H1 (cell line): ENCODE measurements around the gene TSGA10IP. TPM values are rescaled to one million over a fixed set of nuclear protein-coding genes. Genes with fewer than 3 reads are reported as not detected.

Source experiments
- CTCF ChIA-PET: fragments of 300-600 bp; sonication (Branson Sonifier 250); formaldehyde crosslinking; loops from one replicate; lab custom pipeline; 2021; ENCODE audit not compliant: partially characterized antibody; lab: Charles Lee
- POLR2A ChIA-PET: fragments of 300-600 bp; sonication (Branson Sonifier 250); formaldehyde crosslinking; loops from one replicate; lab custom pipeline; 2021; ENCODE audit warnings: inconsistent platforms; ENCODE audit not compliant: partially characterized antibody; lab: Charles Lee
- DNase-seq, 2 experiments: peaks; one replicate each; pipeline versions ENCODE4 v3.0.0 to v3.0.0-alpha.2; 2010 to 2022; ENCODE audit warnings: low spot score in 2 of 2, low read depth in 1 of 2, mixed read lengths in 1 of 2
- FAIRE-seq: peaks from 2 replicates; lab custom pipeline; 2011; peaks lifted over from hg19 to GRCh38; lab: Jason Lieb, UNC
- H2AFZ ChIP-seq: 2 replicates; pipeline ENCODE4 v1.8.1; 2012; ENCODE audit warnings: low read length, inconsistent platforms
- H2AK5ac ChIP-seq: 2 replicates; pipeline ENCODE4 v1.6.1; 2013; ENCODE audit warnings: low read depth, low read length
- H2BK120ac ChIP-seq: replicated peaks from 2 replicates; pipeline ENCODE3; 2013; ENCODE audit warnings: low read depth, low read length, inconsistent platforms
- H2BK12ac ChIP-seq: 2 replicates; pipeline ENCODE4 v1.6.1; 2013; ENCODE audit warnings: low read depth, low read length
- H2BK15ac ChIP-seq: 2 replicates; pipeline ENCODE4 v1.6.1; 2013; ENCODE audit warnings: low read length
- H2BK20ac ChIP-seq: 2 replicates; pipeline ENCODE4 v1.6.1; 2013; ENCODE audit warnings: low read length
- H2BK5ac ChIP-seq: 2 replicates; pipeline ENCODE4 v1.6.1; 2013; ENCODE audit warnings: low read depth, low read length
- H3K14ac ChIP-seq: 2 replicates; pipeline ENCODE4 v1.6.1; 2013; ENCODE audit warnings: inconsistent platforms; ENCODE audit not compliant: insufficient read length
- H3K18ac ChIP-seq: 2 replicates; pipeline ENCODE4 v1.6.1; 2013; ENCODE audit warnings: low read length; ENCODE audit errors: extremely low read depth
- H3K23ac ChIP-seq: 2 replicates; pipeline ENCODE4 v1.6.1; 2013; ENCODE audit warnings: inconsistent platforms; ENCODE audit not compliant: insufficient read length
- H3K23me2 ChIP-seq: 2 replicates; pipeline ENCODE4 v1.6.1; 2013; ENCODE audit warnings: low read depth, low read length
- H3K27ac ChIP-seq: 2 replicates; pipeline ENCODE4 v1.6.1; 2011; ENCODE audit warnings: low read depth, low read length, inconsistent platforms
- H3K27me3 ChIP-seq, 4 experiments: replicated peaks in 1 of 4; 1 replicate in 1 of 4; 2 replicates in 3 of 4; pipeline versions ENCODE4 v1.6.1 to v1.8.1; 2011 to 2013; ENCODE audit warnings: low read length in 3 of 4, mild to moderate bottlenecking in 3 of 4, inconsistent platforms in 2 of 4, mixed read lengths in 2 of 4, moderate library complexity in 1 of 4; ENCODE audit not compliant: control insufficient read depth in 3 of 4, insufficient read depth in 3 of 4; ENCODE audit errors: extremely low read depth in 1 of 4
- H3K36me3 ChIP-seq, 4 experiments: 2 replicates each; pipeline versions ENCODE4 v1.6.1 to v1.8.1; 2011 to 2013; ENCODE audit warnings: mild to moderate bottlenecking in 4 of 4, low read length in 3 of 4, moderate library complexity in 2 of 4, control low read depth in 1 of 4, inconsistent platforms in 1 of 4; ENCODE audit not compliant: insufficient read depth in 4 of 4, control insufficient read depth in 2 of 4
- H3K4ac ChIP-seq: replicated peaks from 2 replicates; pipeline ENCODE3; 2013; ENCODE audit warnings: low read length, low read depth, mixed read lengths, inconsistent platforms; ENCODE audit not compliant: insufficient read length
- H3K4me1 ChIP-seq, 4 experiments: replicated peaks in 1 of 4; 1 replicate in 1 of 4; 2 replicates in 3 of 4; pipeline versions ENCODE4 v1.6.1 to v1.8.1; 2011 to 2013; ENCODE audit warnings: low read length in 3 of 4, inconsistent platforms in 2 of 4, mixed read lengths in 1 of 4; ENCODE audit not compliant: insufficient read depth in 4 of 4, control insufficient read depth in 3 of 4
- H3K4me2 ChIP-seq, 2 experiments: 2 replicates each; pipeline versions ENCODE4 v1.6.1 to v1.8.1; 2011 to 2013; ENCODE audit warnings: low read depth in 2 of 2, low read length in 2 of 2, control low read depth in 1 of 2, inconsistent platforms in 1 of 2, mild to moderate bottlenecking in 1 of 2; ENCODE audit not compliant: insufficient read depth in 1 of 2
- H3K4me3 ChIP-seq, 4 experiments: fragments of 200-600, 300-600 bp in 1 of 4; sonication (generic), shearing (Covaris generic), sonication (Bioruptor Twin) in 1 of 4; 2 replicates each; pipeline versions ENCODE4 v1.5.1 to v1.8.1; 2011 to 2016; ENCODE audit warnings: low read length in 4 of 4, low read depth in 3 of 4, control low read depth in 2 of 4, inconsistent platforms in 2 of 4, mild to moderate bottlenecking in 2 of 4, mixed read lengths in 1 of 4, moderate library complexity in 1 of 4; ENCODE audit not compliant: insufficient read depth in 2 of 4; ENCODE audit errors: extremely low read depth in 1 of 4
- H3K56ac ChIP-seq: replicated peaks from 2 replicates; pipeline ENCODE3; 2013; ENCODE audit warnings: low read depth, mild to moderate bottlenecking, mixed read lengths, low read length, inconsistent platforms; ENCODE audit not compliant: insufficient read length
- H3K79me1 ChIP-seq: 2 replicates; pipeline ENCODE4 v1.6.1; 2013; ENCODE audit warnings: low read depth, low read length, control low read depth
- H3K79me2 ChIP-seq, 2 experiments: 2 replicates each; pipeline versions ENCODE4 v1.6.1 to v1.8.1; 2012 to 2013; ENCODE audit warnings: low read length in 2 of 2, mild to moderate bottlenecking in 2 of 2, inconsistent platforms in 1 of 2; ENCODE audit not compliant: insufficient read depth in 2 of 2, control insufficient read depth in 1 of 2
- H3K9ac ChIP-seq, 4 experiments: replicated peaks in 1 of 4; 1 replicate in 1 of 4; 2 replicates in 3 of 4; pipeline versions ENCODE4 v1.6.1 to v1.8.1; 2011 to 2013; ENCODE audit warnings: low read depth in 3 of 4, low read length in 3 of 4, control low read depth in 2 of 4, mild to moderate bottlenecking in 2 of 4, moderate library complexity in 2 of 4, inconsistent platforms in 1 of 4; ENCODE audit errors: extremely low read depth in 1 of 4
- H3K9me3 ChIP-seq, 2 experiments: 2 replicates each; pipeline versions ENCODE4 v1.6.1 to v1.8.1; 2012 to 2013; ENCODE audit warnings: mild to moderate bottlenecking in 2 of 2, moderate library complexity in 2 of 2, control low read depth in 1 of 2, inconsistent platforms in 1 of 2, low read depth in 1 of 2, low read length in 1 of 2, mixed read lengths in 1 of 2; ENCODE audit not compliant: insufficient read depth in 2 of 2
- H4K20me1 ChIP-seq, 2 experiments: replicated peaks in 1 of 2; 2 replicates each; pipeline versions ENCODE3 to v1.8.1; 2011 to 2013; ENCODE audit warnings: inconsistent platforms in 2 of 2, low read length in 2 of 2, mild to moderate bottlenecking in 1 of 2; ENCODE audit not compliant: insufficient read depth in 2 of 2, control insufficient read depth in 1 of 2
- H4K5ac ChIP-seq: 2 replicates; pipeline ENCODE4 v1.6.1; 2013; ENCODE audit warnings: low read length, low read depth, mixed read lengths, inconsistent platforms; ENCODE audit not compliant: insufficient read length
- H4K8ac ChIP-seq: 2 replicates; pipeline ENCODE4 v1.8.0; 2013; ENCODE audit warnings: mild to moderate bottlenecking, moderate library complexity, low read length, inconsistent platforms; ENCODE audit not compliant: insufficient read depth; ENCODE audit errors: extremely low read depth
- H4K91ac ChIP-seq: replicated peaks from 2 replicates; pipeline ENCODE3; 2013; ENCODE audit warnings: low read length, mixed read lengths, inconsistent platforms; ENCODE audit not compliant: insufficient read length
- KDM1A ChIP-seq: fragments of 200-600, 300-600 bp; sonication (generic); IDR thresholded peaks from 2 replicates; pipeline ENCODE4 v1.7.1; 2016; ENCODE audit warnings: mild to moderate bottlenecking, low read length, borderline replicate concordance
- KDM4A ChIP-seq: IDR thresholded peaks from one replicate; pipeline ENCODE4 v1.7.1; 2012; ENCODE audit warnings: low read depth, mild to moderate bottlenecking, moderate library complexity, low read length, inconsistent platforms; ENCODE audit not compliant: severe bottlenecking
- RBBP5 ChIP-seq: IDR thresholded peaks from 2 replicates; pipeline ENCODE4 v1.7.1; 2012; ENCODE audit warnings: low read depth, mild to moderate bottlenecking, inconsistent platforms, low read length, moderate library complexity, borderline replicate concordance
- SP1 ChIP-seq: IDR thresholded peaks from 2 replicates; pipeline ENCODE4 v1.6.1; 2011; ENCODE audit warnings: low read depth, low read length
- WGBS, 2 experiments: shearing (Covaris generic) in 1 of 2; methylation state at CpG; one replicate each; pipeline versions ENCODE4 v1.1.6 to v1.1.7; 2013 to 2015; ENCODE audit warnings: low lambda C conversion rate in 2 of 2, mixed read lengths in 2 of 2, inconsistent platforms in 1 of 2, low coverage in 1 of 2, missing lambda C conversion rate in 1 of 2; ENCODE audit not compliant: insufficient replicate concordance in 2 of 2, insufficient coverage in 1 of 2, insufficient read length in 1 of 2; ENCODE audit errors: extremely low coverage in 1 of 2, missing lambda C conversion rate in 1 of 2; 5-methylcytosine and 5-hydroxymethylcytosine counted together
- polyA plus RNA-seq, 7 experiments: library from polyadenylated mRNA; depleted of rRNA in 3 of 7; stranded (reverse) in 5 of 7; unstranded in 2 of 7; fragments of >200 nt in 5 of 7; fragments of 200-250 nt in 2 of 7; gene quantifications; 1 replicate in 5 of 7; 2 replicates in 1 of 7; 4 replicates in 1 of 7; pipeline versions ENCODE4 v1.2.1 to v1.2.3, GENCODE V29; 2011 to 2013; ENCODE audit warnings: missing spikeins in 2 of 7, mixed read lengths in 2 of 7
- total RNA-seq: library from RNA; stranded (reverse); fragmentation: NEBNext Ultra II Directional; extraction: Animal tissue kit (Norgen Biotek cat#: 25700); gene quantifications from 2 replicates; pipeline ENCODE4 v1.2.1, GENCODE V29; 2021
- TF ChIP-seq, protein P1 (sequence below): IDR thresholded peaks from 2 replicates; pipeline ENCODE4 v1.6.1; 2011; ENCODE audit warnings: low read length, improper control_type of control experiment

TSGA10IP gene
- total and polyA plus RNA-seq, 2 of the 8 experiments (the other 6 are each of a cell fraction or from before 2014, with no cell fraction given): 1.9 to 6.0 TPM

DNA sequence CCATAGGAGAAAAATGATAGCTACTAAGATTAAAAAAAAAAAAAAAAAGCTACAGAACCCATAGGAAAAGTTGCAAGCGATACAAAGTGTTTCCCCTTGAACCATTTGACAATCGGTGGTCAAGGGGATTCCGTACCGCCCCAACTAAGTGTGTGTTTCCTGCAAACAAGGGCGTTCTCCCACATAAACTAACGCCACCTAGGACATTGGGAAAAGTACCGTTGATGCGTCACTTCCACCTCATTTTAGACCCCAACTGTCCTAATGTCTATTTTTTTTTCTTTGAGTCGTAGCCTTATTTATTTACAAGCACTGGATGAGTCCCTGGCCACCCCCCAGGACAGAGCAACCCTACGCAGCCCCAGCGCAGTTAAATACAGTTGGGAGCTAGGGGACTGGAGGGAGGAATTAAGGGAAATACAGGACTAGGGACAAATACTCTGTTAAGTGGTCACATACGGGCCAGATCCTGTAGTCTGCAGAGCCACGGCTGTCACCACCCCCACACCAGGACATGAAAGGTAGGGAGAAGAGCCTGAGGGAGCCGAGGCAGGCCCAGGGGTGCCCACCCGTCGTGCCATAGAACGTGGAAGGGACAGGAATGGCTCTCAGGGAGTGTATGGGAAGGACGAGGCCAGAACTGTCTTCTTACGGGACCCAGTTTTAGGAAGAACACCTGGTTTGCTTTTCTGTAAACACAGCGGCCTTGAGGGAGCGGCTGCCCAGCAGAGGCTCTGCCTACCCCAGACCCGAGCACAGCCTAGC lies 37.7 kb downstream of the TSGA10IP start:
- Histone ChIP-seq H4K8ac (peak overlapping the region; percentile 41; the same call in 1 of the 2 replicates), H3K27ac (no peak overlapping the region), H3K23me2 (no peaks in the 10 kb centered on the region), H3K4ac (no peak overlapping the region), H3K23ac (no peak overlapping the region), H3K9me3 (no peaks in the 10 kb centered on the region), H2BK12ac (no peak overlapping the region), H3K4me2 (no peak overlapping the region), H2BK5ac (no peak overlapping the region), H3K79me1 (no peaks in the 10 kb centered on the region), H2AFZ (no peak overlapping the region), H4K20me1 (peaks cover 0 to 2% of the 10 kb centered on the region in 2 experiments), H3K14ac (no peak overlapping the region), H3K4me3 (no peak overlapping the region), H2AK5ac (no peak overlapping the region), H3K27me3 (no peaks in the 10 kb centered on the region), H4K5ac (no peak overlapping the region), H3K18ac (no peak overlapping the region), H2BK15ac (no peak overlapping the region), H2BK20ac (no peak overlapping the region), H3K36me3 (peaks cover 0 to 11% (median 8%) of the 10 kb centered on the region in 4 experiments; a peak in 6 of 8 replicates), H3K9ac (no peak overlapping the region; a peak in 1 of 7 replicates), H3K79me2 (no peaks in the 10 kb centered on the region), H3K56ac (no peak overlapping the region), H4K91ac (no peak overlapping the region), H3K4me1 (no peaks in the 10 kb centered on the region), H2BK120ac (no peak overlapping the region)
- DNase-seq: no peak
- ChIA-PET POLR2A (interaction anchor here (0.6 to 2.7 kb wide), 6 partner anchors 9 to 130 kb away, joined by 3 to 7 read pairs (median 4); no protein-coding TSS in a partner anchor), CTCF (interaction anchor here (0.9 to 18.4 kb wide), 7 partner anchors 14 to 277 kb away, joined by 3 to 281 read pairs (median 3); partner anchors contain the start of genes CCDC85B, FIBP and SART1)
- WGBS, 2 experiments: 84% methylated on average over 20 of the region's 22 CpGs; no CpG with 5 or more reads in 1 of the 2 experiments
- FAIRE-seq: no peak
- TF ChIP-seq KDM4A (no peak), RBBP5 (no peak), SP1 (no peak), KDM1A (no peak)
- TF ChIP-seq, protein P1, sequence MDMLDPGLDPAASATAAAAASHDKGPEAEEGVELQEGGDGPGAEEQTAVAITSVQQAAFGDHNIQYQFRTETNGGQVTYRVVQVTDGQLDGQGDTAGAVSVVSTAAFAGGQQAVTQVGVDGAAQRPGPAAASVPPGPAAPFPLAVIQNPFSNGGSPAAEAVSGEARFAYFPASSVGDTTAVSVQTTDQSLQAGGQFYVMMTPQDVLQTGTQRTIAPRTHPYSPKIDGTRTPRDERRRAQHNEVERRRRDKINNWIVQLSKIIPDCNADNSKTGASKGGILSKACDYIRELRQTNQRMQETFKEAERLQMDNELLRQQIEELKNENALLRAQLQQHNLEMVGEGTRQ: no peak
